ENCODE results near the gene ZNF423.

The ZNF423 gene

GRCh38 chr16:49740256-49740655, 115.7 kb downstream of the ZNF423 start:
- no peak for TF ChIP-seq FOXP2 (optimal IDR thresholded peaks at IDR 0.05; ENCODE audit: borderline replicate concordance, extremely low read depth, extremely low read length, insufficient read depth)
- TF ChIP-seq POLR2AphosphoS5 (IDR thresholded peaks at IDR 0.05; ENCODE audit: low read depth, low read length), result no peak
- no peak for TF ChIP-seq SIN3A (IDR thresholded peaks at IDR 0.05; ENCODE audit: borderline replicate concordance, insufficient read depth, low read length)
- TF ChIP-seq TAF1 (IDR thresholded peaks at IDR 0.05; ENCODE audit: borderline replicate concordance, insufficient read depth, low read length), result no peak
- no peak for TF ChIP-seq REST (IDR thresholded peaks at IDR 0.05; ENCODE audit: insufficient read depth in 1 of 2, low read depth in 2 of 2, low read length in 2 of 2)

GRCh38 chr16:49739381-49739780, 116.5 kb downstream of the ZNF423 start:
- TF ChIP-seq FOXP2 (optimal IDR thresholded peaks at IDR 0.05; ENCODE audit: borderline replicate concordance, extremely low read depth, extremely low read length, insufficient read depth) (no peak), TAF1 (IDR thresholded peaks at IDR 0.05; ENCODE audit: borderline replicate concordance, insufficient read depth, low read length) (no peak), POLR2AphosphoS5 (IDR thresholded peaks at IDR 0.05; ENCODE audit: low read depth, low read length) (no peak), SIN3A (IDR thresholded peaks at IDR 0.05; ENCODE audit: borderline replicate concordance, insufficient read depth, low read length) (no peak)

- TF ChIP-seq REST (IDR thresholded peaks at IDR 0.05; ENCODE audit: insufficient read depth in 1 of 2, low read depth in 2 of 2, low read length in 2 of 2) (no peak), POLR2AphosphoS5 (IDR thresholded peaks at IDR 0.05; ENCODE audit: low read depth, low read length) (no peak), FOXP2 (optimal IDR thresholded peaks at IDR 0.05; ENCODE audit: borderline replicate concordance, extremely low read depth, extremely low read length, insufficient read depth) (no peak), TAF1 (IDR thresholded peaks at IDR 0.05; ENCODE audit: borderline replicate concordance, insufficient read depth, low read length) (no peak), SIN3A (IDR thresholded peaks at IDR 0.05; ENCODE audit: borderline replicate concordance, insufficient read depth, low read length) (no peak)
These were observed 117.1 kb downstream of the ZNF423 start for GRCh38 chr16:49738832-49739231.

- TF ChIP-seq FOXP2 (optimal IDR thresholded peaks at IDR 0.05; ENCODE audit: borderline replicate concordance, extremely low read depth, extremely low read length, insufficient read depth), result no peak
- no peak for TF ChIP-seq POLR2AphosphoS5 (IDR thresholded peaks at IDR 0.05; ENCODE audit: low read depth, low read length)
- no peak for TF ChIP-seq SIN3A (IDR thresholded peaks at IDR 0.05; ENCODE audit: borderline replicate concordance, insufficient read depth, low read length)
- TF ChIP-seq TAF1 (IDR thresholded peaks at IDR 0.05; ENCODE audit: borderline replicate concordance, insufficient read depth, low read length), result no peak
- TF ChIP-seq REST (IDR thresholded peaks at IDR 0.05; ENCODE audit: insufficient read depth in 1 of 2, low read depth in 2 of 2, low read length in 2 of 2), result no peak
These were observed 117.9 kb downstream of the ZNF423 start for GRCh38 chr16:49738001-49738400.

GRCh38 chr16:49737541-49737940, 118.4 kb downstream of the ZNF423 start:
- TF ChIP-seq REST (IDR thresholded peaks at IDR 0.05; ENCODE audit: insufficient read depth in 1 of 2, low read depth in 2 of 2, low read length in 2 of 2) (no peak), FOXP2 (optimal IDR thresholded peaks at IDR 0.05; ENCODE audit: borderline replicate concordance, extremely low read depth, extremely low read length, insufficient read depth) (no peak), POLR2AphosphoS5 (IDR thresholded peaks at IDR 0.05; ENCODE audit: low read depth, low read length) (no peak), TAF1 (IDR thresholded peaks at IDR 0.05; ENCODE audit: borderline replicate concordance, insufficient read depth, low read length) (no peak), SIN3A (IDR thresholded peaks at IDR 0.05; ENCODE audit: borderline replicate concordance, insufficient read depth, low read length) (no peak)

All from PFSK-1 (cell line).